Measurements from ENCODE around the gene ACO1. TPM values are rescaled to one million over a fixed set of nuclear protein-coding genes. Genes with fewer than 3 reads are reported as not detected.

Gene ACO1
- polyA plus RNA-seq, 12 donors = 14.2 to 31.0 (median 26.7) TPM; not detected in 1

DNA sequence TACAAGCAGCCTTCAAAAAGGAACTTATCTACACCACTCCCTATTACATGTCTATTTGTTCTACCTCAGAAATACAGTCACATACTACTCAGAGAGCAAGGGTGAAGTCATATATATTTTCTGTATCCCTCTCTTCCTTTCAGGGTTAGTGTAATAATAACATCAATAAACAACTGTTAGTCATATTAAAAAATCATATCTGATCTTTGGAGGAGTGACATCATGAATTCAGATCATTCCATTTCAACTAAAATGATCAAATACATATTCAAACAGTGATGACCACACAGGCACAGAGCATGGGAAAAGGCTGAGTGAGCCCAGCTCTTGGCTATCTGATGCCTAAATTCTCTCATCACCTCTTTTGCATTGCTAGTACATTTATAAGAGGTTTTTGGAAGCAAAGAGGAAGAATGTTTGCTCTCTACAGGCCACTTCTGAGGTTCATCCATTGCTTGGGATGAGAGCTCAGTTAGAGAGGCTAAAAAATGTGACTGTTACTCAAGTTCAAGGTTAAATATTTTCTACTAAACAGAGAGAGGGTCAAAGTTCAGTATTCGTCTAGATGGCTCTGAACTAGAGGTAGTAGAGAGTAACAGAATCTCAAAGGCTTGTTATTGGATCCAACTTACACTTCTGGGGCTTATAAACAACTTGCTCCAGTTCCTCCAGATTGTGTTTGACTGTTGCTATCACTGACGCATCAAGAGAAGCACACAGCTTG is 102.6 kb downstream of the ACO1 start:
- no peak for DNase-seq

DNA sequence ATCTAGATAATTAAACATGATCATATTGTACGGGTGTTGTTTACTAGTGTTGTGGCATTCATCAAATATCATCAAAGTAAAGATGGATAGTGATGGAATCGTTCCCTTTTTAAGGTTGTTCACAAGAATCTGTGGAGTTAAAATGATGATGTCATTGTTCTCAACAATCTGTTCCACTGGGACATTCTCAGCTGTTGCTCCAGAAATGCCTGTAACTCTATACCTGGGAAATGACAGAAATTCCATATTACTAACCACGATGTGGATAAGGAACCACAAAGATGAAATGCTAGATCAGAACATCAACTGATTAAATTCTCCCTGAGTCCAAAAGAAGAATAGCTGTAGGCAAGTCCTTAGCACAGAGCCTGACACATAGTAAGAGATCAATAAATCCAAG is 103.5 kb downstream of the ACO1 start:
- DNase-seq = no peak

DNA sequence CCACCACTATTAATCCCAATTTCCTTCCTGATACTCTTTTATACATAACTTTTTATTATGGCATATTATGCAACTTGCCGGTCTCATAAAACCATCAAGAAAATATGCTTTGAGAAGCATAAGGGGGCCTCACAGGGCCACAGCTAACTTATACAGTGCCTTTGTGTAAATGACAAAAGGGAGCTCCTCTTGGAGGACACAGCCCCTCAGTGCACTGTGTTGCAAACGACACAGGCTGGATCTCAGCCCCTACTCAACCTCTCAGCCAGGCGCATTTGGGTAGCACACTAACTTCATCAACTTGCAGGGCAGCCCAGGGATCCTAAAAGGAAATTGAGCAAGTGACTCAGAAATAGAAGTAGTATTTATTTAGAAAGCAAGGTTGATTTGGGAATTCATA is 106.2 kb downstream of the ACO1 start:
- no peak for DNase-seq

DNA sequence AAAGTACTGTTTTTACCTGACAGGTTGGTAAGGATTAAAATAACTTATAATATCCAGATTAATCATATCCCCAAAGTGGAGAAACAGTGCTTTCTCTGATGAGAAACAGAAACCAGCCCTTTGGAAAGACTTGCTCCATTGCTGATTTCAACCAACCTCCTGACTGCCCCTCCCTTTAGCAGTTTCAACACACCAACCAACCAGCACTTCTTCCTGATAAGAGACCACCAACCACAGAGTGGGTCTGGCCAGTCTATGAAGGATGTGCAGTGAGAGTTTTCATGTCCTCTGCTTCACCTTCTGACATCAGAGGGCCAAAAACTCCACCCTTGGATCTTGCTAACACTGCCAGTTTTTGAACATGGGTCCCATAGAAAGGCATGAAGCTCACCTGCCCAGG is 113.5 kb downstream of the ACO1 start:
- DNase-seq = no peak

DNA sequence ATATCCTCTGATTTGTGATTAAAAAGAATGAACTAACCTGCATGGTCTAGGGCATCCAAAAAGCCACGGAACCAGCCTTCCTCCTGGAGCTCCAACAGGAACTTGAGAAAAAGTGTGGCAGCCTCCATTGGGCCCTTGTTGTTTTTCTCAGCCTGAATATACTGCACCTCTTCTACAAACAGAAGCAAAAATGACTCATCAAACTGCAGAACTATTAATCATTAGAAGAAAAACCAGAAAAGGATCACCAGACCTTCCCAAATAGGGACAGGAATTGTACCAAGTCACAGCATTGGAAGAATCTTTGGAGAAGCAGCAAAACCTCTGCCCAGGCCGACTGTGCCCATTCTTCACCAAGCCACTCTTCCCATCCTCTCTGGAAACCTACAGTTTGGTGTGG is 116.3 kb downstream of the ACO1 start:
- no peak for DNase-seq

DNA sequence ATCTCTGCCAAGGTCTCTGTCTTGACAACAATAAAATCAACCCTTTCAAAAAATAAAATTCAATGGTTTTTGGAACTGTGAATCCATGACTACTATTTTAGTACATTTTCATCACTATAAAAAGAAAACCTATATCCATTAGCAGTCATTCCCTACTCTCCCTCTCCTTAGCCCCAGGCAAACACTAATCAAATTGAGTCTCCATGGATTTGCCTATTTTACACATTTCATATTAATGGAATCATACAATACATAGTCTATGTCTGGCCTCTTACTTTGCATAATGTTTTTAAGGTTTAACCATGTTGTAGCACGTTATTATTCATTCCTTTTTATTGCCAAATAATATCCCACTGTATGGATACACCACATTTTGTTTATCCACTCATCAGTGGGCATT is 117.4 kb downstream of the ACO1 start:
- no peak for DNase-seq

DNA sequence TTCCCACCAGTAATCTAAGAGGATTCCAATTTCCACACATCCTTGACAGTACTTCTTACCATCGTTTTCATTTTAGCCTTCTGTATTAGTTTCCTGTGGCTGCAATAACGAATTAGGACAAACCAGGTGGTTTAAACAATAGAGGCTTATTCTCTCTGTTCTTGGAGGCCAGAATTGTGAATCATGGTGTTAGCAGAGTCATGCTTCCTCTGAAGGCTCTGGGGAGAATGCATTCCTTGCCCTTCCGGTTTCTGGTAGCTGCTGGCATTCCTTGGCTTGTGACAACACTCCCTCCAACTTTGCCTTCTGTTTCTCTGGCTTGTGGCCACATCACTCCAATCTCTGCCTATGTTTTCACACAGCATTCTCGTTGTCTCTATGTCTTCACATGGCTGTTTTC is 118.0 kb downstream of the ACO1 start:
- no peak for DNase-seq

DNA sequence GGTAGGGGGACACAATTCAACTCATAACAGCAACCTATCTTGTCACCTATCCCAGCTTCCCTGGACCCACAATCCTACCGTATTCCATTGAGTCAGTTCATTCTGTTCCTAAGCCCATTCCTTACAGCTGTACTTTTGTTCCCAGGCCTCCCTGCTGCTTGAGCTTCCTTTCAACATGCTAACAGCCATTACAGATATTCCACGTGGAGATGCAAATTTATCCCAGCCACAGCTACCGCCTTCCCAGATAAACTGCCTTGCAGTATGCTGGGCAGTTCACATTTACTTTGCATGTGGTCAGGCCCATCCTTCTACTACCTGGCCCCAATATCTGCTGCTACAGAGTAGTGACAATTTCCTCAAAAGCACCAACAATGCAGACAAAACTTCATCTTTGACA is 118.6 kb downstream of the ACO1 start:
- DNase-seq = no peak

Other genes with a start within 250 kb of the ACO1 start
- 10 to 100 TPM in 1 of 12 donors, 1 to 10 TPM in 10, not detected in 1; 3.3 to 10.5 (median 7.4) TPM for gene RIGI, start 141.6 kb downstream of the ACO1 start, polyA plus RNA-seq (ENCODE audit: insufficient read length in 12 of 12)
- 10 to 100 TPM in 7 of 12 donors, 1 to 10 TPM in 4, not detected in 1; 8.4 to 13.4 (median 10.6) TPM for gene SMIM27, start 167.7 kb downstream of the ACO1 start, polyA plus RNA-seq (ENCODE audit: insufficient read length in 12 of 12)
- 10 to 100 TPM in 11 of 12 donors, not detected in 1; 17.4 to 28.3 (median 21.2) TPM for gene TOPORS, start 167.9 kb downstream of the ACO1 start, polyA plus RNA-seq (ENCODE audit: insufficient read length in 12 of 12)
- 10 to 100 TPM in 11 of 12 donors, not detected in 1; 26.9 to 67.7 (median 64.7) TPM for gene NDUFB6, start 188.5 kb downstream of the ACO1 start, polyA plus RNA-seq (ENCODE audit: insufficient read length in 12 of 12)